ACC112 (cell line): ENCODE data around the gene WTIP.
A peak's percentile ranks its signal among the peaks of the same experiment; 100 is the strongest.
"Not testable (repeated sequence)": the region's sequence is repeated elsewhere in the genome, so short reads cannot be mapped to it uniquely, and the experiment has no call there.

Source experiments
- H2AFZ ChIP-seq: fragments of 200-600 bp; sonication (generic); one replicate; pipeline ENCODE4 v1.6.0; 2017; ENCODE audit warnings: antibody characterized with exemption, low read length; ENCODE audit not compliant: unreplicated experiment
- H3K27ac ChIP-seq: fragments of 200-600 bp; sonication (generic); 2 replicates; pipeline ENCODE4 v1.5.1; 2014; ENCODE audit warnings: low read depth, mild to moderate bottlenecking, antibody characterized with exemption, low read length, moderate library complexity
- H3K27me3 ChIP-seq: fragments of 200-600 bp; sonication (generic); 2 replicates; pipeline ENCODE4 v1.6.1; 2014; ENCODE audit warnings: mild to moderate bottlenecking, antibody characterized with exemption, low read length, moderate library complexity, mixed read lengths; ENCODE audit not compliant: insufficient read depth
- H3K36me3 ChIP-seq: fragments of 200-600 bp; sonication (generic); 2 replicates; pipeline ENCODE4 v1.6.1; 2016; ENCODE audit warnings: mild to moderate bottlenecking, antibody characterized with exemption, low read length, moderate library complexity, mixed read lengths; ENCODE audit not compliant: insufficient read depth
- H3K4me1 ChIP-seq: fragments of 200-600 bp; sonication (generic); one replicate; pipeline ENCODE4 v1.6.1; 2016; ENCODE audit warnings: low read length, mixed read lengths; ENCODE audit not compliant: insufficient read depth, unreplicated experiment, control insufficient read depth
- H3K4me3 ChIP-seq: fragments of 200-600 bp; sonication (generic); 2 replicates; pipeline ENCODE4 v1.5.1; 2014; ENCODE audit warnings: mild to moderate bottlenecking, low read depth, low read length
- H3K79me2 ChIP-seq: fragments of 200-600 bp; sonication (generic); one replicate; pipeline ENCODE4 v1.6.0; 2016; ENCODE audit warnings: low read length; ENCODE audit not compliant: control insufficient read depth, unreplicated experiment, insufficient read depth

WTIP gene

GRCh38 chr19:34478496-34478895, 3.1 kb upstream of the WTIP start:
- H3K79me2 ChIP-seq, H3K4me3 ChIP-seq, H2AFZ ChIP-seq, H3K36me3 ChIP-seq, H3K27ac ChIP-seq, H3K27me3 ChIP-seq: not testable (repeated sequence)
- H3K4me1 ChIP-seq: peaks cover 14% of the 10 kb centered on the region

DNA sequence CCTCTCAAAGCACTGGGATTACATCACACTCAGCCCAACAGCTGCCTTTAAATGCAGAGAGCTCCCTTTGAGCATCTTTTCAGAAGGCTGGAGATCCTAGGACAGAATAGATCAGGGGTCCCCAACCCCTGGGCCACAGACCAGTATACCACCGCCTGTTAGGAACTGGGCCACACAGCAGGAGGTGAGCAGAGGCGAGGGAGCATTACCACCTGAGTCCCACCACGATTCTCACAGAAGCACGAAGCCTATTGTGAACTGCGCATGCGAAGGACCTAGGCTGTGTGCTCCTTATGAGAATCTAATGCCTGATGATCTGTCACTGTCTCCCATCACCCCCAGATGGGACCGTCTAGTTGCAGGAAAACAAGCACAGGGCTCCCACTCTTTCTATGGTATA, 2.2 kb upstream of the WTIP start:
- Histone ChIP-seq H3K27me3 (no peaks in the 10 kb centered on the region), H3K4me3 (no peak overlapping the region), H3K36me3 (no peaks in the 10 kb centered on the region), H2AFZ (no peak overlapping the region), H3K27ac (no peak overlapping the region), H3K4me1 (peaks cover 7% of the 10 kb centered on the region), H3K79me2 (peaks cover 8% of the 10 kb centered on the region)

GRCh38 chr19:34480491-34480890, 1.1 kb upstream of the WTIP start:
- peaks cover 10% of the 10 kb centered on the region for H3K79me2 ChIP-seq
- H2AFZ ChIP-seq: no peak overlapping the region
- peaks cover 2% of the 10 kb centered on the region for H3K4me1 ChIP-seq
- H3K27ac ChIP-seq: no peak overlapping the region
- H3K36me3 ChIP-seq: no peaks in the 10 kb centered on the region
- H3K27me3 ChIP-seq: no peaks in the 10 kb centered on the region
- H3K4me3 ChIP-seq: no peak overlapping the region

DNA sequence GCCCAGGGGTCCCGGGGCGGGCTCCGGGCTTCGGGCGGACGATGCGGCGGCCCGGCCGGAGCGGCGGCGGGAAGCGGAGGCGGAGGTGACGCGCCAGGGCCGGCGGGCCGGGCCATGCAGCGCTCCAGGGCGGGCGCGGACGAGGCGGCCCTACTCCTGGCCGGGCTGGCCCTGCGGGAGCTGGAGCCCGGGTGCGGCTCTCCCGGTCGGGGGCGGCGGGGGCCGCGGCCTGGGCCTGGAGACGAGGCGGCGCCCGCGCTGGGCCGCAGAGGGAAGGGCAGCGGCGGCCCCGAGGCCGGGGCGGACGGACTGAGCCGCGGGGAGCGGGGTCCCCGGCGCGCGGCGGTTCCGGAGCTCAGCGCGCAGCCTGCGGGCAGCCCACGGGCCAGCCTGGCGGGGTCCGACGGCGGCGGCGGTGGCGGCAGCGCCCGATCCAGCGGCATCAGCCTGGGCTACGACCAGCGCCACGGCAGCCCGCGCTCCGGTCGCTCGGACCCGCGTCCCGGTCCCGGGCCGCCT, 362 bp downstream of the WTIP start:
- no peak overlapping the region for H3K27ac ChIP-seq
- no peaks in the 10 kb centered on the region for H3K36me3 ChIP-seq
- H2AFZ ChIP-seq: peak overlapping the region; percentile 50
- H3K4me1 ChIP-seq: no peaks in the 10 kb centered on the region
- peaks cover 10% of the 10 kb centered on the region for H3K79me2 ChIP-seq
- H3K4me3 ChIP-seq: peak overlapping the region; percentile 81
- H3K27me3 ChIP-seq: no peaks in the 10 kb centered on the region

- H3K4me1 ChIP-seq: no peaks in the 10 kb centered on the region
- H3K4me3 ChIP-seq: peak overlapping the region; percentile 81
- H3K27ac ChIP-seq: no peak overlapping the region
- peak overlapping the region; percentile 50 for H2AFZ ChIP-seq
- no peaks in the 10 kb centered on the region for H3K36me3 ChIP-seq
- peaks cover 10% of the 10 kb centered on the region for H3K79me2 ChIP-seq
- no peaks in the 10 kb centered on the region for H3K27me3 ChIP-seq
Observed at GRCh38 chr19:34482380-34483250, 1.1 kb downstream of the WTIP start.

GRCh38 chr19:34484328-34484727, 2.8 kb downstream of the WTIP start:
- H3K4me3 ChIP-seq: no peak overlapping the region
- H3K27me3 ChIP-seq: no peaks in the 10 kb centered on the region
- no peaks in the 10 kb centered on the region for H3K4me1 ChIP-seq
- peaks cover 10% of the 10 kb centered on the region for H3K79me2 ChIP-seq
- H2AFZ ChIP-seq: no peak overlapping the region
- H3K36me3 ChIP-seq: no peaks in the 10 kb centered on the region
- no peak overlapping the region for H3K27ac ChIP-seq

DNA sequence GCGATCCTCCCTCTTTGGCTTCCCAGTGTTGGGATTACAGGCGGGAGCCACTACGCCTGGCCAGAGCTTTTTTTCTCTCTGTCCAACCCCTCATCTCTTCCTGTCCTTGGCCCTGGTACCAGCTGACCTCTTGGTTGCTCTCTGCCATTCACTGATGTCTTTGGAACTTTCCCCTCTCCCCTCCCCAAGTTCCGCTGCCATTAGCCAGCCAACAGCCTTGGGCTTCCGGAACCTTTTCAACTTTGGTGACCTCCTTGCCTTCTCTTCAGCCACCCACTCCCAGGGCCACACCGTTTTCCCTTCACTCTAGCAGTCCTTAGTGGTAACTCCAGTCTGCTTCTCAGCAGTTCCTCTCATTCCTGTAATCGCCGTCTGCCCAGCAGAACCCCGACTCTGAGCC, 4.3 kb downstream of the WTIP start:
- H3K4me1 ChIP-seq: no peaks in the 10 kb centered on the region
- H3K4me3 ChIP-seq: no peak overlapping the region
- H3K27me3 ChIP-seq: no peaks in the 10 kb centered on the region
- H2AFZ ChIP-seq: no peak overlapping the region
- H3K27ac ChIP-seq: no peak overlapping the region
- peaks cover 10% of the 10 kb centered on the region for H3K79me2 ChIP-seq
- H3K36me3 ChIP-seq: no peaks in the 10 kb centered on the region

DNA sequence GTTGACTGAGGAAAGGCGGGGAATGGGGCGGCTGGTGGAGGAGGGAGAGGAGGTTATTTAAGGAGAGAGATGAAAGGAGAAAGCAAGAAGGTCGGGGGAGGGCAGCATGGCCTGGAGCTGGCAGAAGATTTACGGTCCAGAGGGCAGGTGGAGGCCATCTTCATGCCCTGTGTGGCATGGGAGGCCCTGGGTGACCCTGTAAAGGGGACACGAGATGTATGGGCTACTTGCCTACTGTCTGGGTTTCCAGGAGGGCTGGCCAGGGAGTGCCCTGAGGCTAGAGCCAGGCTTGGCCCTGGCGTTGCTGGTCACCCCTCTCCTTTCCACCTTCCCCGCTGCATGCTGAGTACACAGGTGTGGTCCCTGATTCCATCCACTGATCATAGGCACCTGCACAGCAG, 6.1 kb downstream of the WTIP start:
- H3K27me3 ChIP-seq: no peaks in the 10 kb centered on the region
- H3K36me3 ChIP-seq: no peaks in the 10 kb centered on the region
- H3K79me2 ChIP-seq: peaks cover 10% of the 10 kb centered on the region
- H3K4me1 ChIP-seq: no peaks in the 10 kb centered on the region
- no peak overlapping the region for H3K4me3 ChIP-seq
- H3K27ac ChIP-seq: no peak overlapping the region
- no peak overlapping the region for H2AFZ ChIP-seq

- Histone ChIP-seq H3K27me3 (no peaks in the 10 kb centered on the region), H3K4me3 (no peak overlapping the region), H3K36me3 (no peaks in the 10 kb centered on the region), H3K27ac (no peak overlapping the region), H2AFZ (no peak overlapping the region), H3K79me2 (peaks cover 4% of the 10 kb centered on the region), H3K4me1 (no peaks in the 10 kb centered on the region)
Observed at GRCh38 chr19:34489175-34489574, 7.6 kb downstream of the WTIP start.

- Histone ChIP-seq H2AFZ (no peak overlapping the region), H3K4me1 (no peaks in the 10 kb centered on the region), H3K27me3 (no peaks in the 10 kb centered on the region), H3K36me3 (no peaks in the 10 kb centered on the region), H3K27ac (no peak overlapping the region), H3K4me3 (no peak overlapping the region), H3K79me2 (no peaks in the 10 kb centered on the region)
Observed at GRCh38 chr19:34490141-34490766, 8.7 kb downstream of the WTIP start.
